Measurements from ENCODE around the gene BAG5.

DNA sequence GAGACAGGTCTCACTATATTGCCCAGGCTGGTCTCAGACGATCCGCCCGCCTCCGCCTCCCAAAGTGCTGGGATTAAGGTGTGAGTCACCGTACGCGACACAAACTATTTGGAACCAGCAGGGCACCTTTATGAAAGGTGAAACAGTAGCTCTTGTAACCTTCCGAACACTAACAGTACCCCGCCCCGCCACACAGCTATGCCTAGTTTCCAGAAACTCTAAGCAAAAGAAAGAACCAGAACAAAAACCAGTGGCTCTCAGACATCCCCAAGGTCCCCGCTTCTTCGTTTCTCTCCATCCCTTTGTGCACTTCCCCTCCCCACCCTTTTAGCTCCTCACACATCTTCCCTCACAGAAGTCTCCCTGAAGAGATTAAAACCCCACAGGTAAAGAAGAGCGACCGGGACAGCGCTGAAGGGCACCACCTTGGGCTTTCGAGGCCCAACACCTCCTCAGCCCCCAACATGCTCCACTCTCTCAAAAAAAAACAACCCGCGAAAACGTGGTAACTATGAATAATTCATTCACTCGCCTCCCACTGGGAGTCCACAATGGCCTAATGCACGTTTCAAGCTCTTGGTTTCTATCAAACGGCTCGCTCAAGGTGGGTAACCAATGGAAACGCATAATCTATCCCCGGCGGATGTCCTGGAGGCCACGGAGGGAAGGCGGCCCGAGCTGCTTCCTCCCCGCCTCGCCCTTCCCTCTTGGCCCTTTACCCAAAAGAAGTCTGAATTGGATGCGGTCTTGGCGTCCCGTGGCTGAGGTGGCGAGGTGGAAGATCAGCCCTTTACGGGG lies 877 bp downstream of the BAG5 start:
- TF ChIP-seq, protein P1, sequence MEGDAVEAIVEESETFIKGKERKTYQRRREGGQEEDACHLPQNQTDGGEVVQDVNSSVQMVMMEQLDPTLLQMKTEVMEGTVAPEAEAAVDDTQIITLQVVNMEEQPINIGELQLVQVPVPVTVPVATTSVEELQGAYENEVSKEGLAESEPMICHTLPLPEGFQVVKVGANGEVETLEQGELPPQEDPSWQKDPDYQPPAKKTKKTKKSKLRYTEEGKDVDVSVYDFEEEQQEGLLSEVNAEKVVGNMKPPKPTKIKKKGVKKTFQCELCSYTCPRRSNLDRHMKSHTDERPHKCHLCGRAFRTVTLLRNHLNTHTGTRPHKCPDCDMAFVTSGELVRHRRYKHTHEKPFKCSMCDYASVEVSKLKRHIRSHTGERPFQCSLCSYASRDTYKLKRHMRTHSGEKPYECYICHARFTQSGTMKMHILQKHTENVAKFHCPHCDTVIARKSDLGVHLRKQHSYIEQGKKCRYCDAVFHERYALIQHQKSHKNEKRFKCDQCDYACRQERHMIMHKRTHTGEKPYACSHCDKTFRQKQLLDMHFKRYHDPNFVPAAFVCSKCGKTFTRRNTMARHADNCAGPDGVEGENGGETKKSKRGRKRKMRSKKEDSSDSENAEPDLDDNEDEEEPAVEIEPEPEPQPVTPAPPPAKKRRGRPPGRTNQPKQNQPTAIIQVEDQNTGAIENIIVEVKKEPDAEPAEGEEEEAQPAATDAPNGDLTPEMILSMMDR (conservative IDR thresholded peaks at IDR 0.05), result no peak; the same call in 1 of the 2 replicates
- no peak for TF ChIP-seq ZFX (IDR thresholded peaks at IDR 0.05)
